A673 (cell line): ENCODE data around the gene BECN2. TPM values are rescaled to one million over a fixed set of nuclear protein-coding genes. Genes with fewer than 3 reads are reported as not detected.

ENCODE experiments used
- Bru-seq: library from RNA; stranded (reverse); fragments of 400-500 nt; gene quantifications from one replicate; lab custom pipeline; 2021; lab: Mats Ljungman, UMichigan
- BruChase-seq, 2 experiments: library from RNA; stranded (reverse); fragments of 400-500 nt; gene quantifications; one replicate each; lab custom pipeline; 2021; lab: Mats Ljungman, UMichigan
- BruUV-seq: library from RNA; stranded (reverse); fragments of 400-500 nt; replicated peaks from 2 replicates; lab custom pipeline; 2021; lab: Mats Ljungman, UMichigan
- CTCF ChIA-PET: fragments of 300-600 bp; sonication (Branson Sonifier 250); formaldehyde crosslinking; loops from one replicate; lab custom pipeline; 2022; ENCODE audit warnings: antibody characterized with exemption; lab: Charles Lee
- POLR2A ChIA-PET: fragments of 300-600 bp; sonication (Branson Sonifier 250); formaldehyde crosslinking; loops from one replicate; lab custom pipeline; 2022; ENCODE audit warnings: antibody characterized with exemption; ENCODE audit not compliant: low non-redundant PET; lab: Charles Lee
- DNase-seq: peaks from one replicate; pipeline ENCODE4 v3.0.0-alpha.2; 2015; ENCODE audit warnings: low spot score
- H3K27ac ChIP-seq: fragments of 200-600 bp; sonication (generic); 2 replicates; pipeline ENCODE4 v1.5.1; 2016; ENCODE audit warnings: mixed run types, low read depth, mild to moderate bottlenecking, mixed read lengths, antibody characterized with exemption, low read length; ENCODE audit not compliant: poor library complexity, severe bottlenecking
- H3K27me3 ChIP-seq: fragments of 200-600 bp; sonication (generic); replicated peaks from 2 replicates; pipeline ENCODE4 v1.6.1; 2017; ENCODE audit warnings: mixed run types, low read depth, mild to moderate bottlenecking, mixed read lengths, antibody characterized with exemption, low read length; ENCODE audit not compliant: insufficient read depth, poor library complexity
- H3K36me3 ChIP-seq: fragments of 200-600 bp; sonication (generic); 2 replicates; pipeline ENCODE4 v1.6.1; 2016; ENCODE audit warnings: mixed run types, mild to moderate bottlenecking, mixed read lengths, antibody characterized with exemption, low read length; ENCODE audit not compliant: insufficient read depth, poor library complexity, severe bottlenecking
- H3K4me1 ChIP-seq: fragments of 200-600 bp; sonication (generic); 2 replicates; pipeline ENCODE4 v1.6.1; 2017; ENCODE audit warnings: mixed run types, mild to moderate bottlenecking, mixed read lengths, antibody characterized with exemption, low read length; ENCODE audit not compliant: insufficient read depth, poor library complexity, severe bottlenecking
- H3K4me3 ChIP-seq: fragments of 200-600 bp; sonication (generic); 2 replicates; pipeline ENCODE4 v1.5.1; 2016; ENCODE audit warnings: low read depth, mixed run types, mild to moderate bottlenecking, mixed read lengths, low read length; ENCODE audit not compliant: poor library complexity, severe bottlenecking
- H3K9me3 ChIP-seq: fragments of 200-600 bp; sonication (generic); 2 replicates; pipeline ENCODE4 v1.6.1; 2016; ENCODE audit warnings: mixed run types, low read depth, mild to moderate bottlenecking, mixed read lengths, antibody characterized with exemption, low read length; ENCODE audit not compliant: poor library complexity, severe bottlenecking
- EZH2 ChIP-seq: fragments of 200-600 bp; sonication (generic); IDR thresholded peaks from 2 replicates; pipeline ENCODE4 v1.6.1; 2017; ENCODE audit warnings: borderline replicate concordance, low read depth, mild to moderate bottlenecking, mixed read lengths, antibody characterized with exemption, low read length; ENCODE audit not compliant: poor library complexity, severe bottlenecking
- intact Hi-C: fragments of 100-400 bp; cut with micrococcal nuclease; formaldehyde crosslinking; loops from one replicate; pipeline ENCODE4 v1.10.0; 2022; ENCODE audit not compliant: unreplicated experiment
- long read RNA-seq: library from polyadenylated mRNA; stranded (forward); transcript quantifications from one replicate; pipeline ENCODE4 v2.0.0, GENCODE V29; 2022
- total RNA-seq: library from RNA; stranded (reverse); gene quantifications from 2 replicates; pipeline ENCODE4 v1.2.3, GENCODE V29; 2021
- TF ChIP-seq, protein P1 (sequence below): fragments of 300-800, 200-600 bp; sonication (generic); conservative IDR thresholded peaks from 2 replicates; pipeline ENCODE4 v1.5.1; 2017; ENCODE audit warnings: low read depth, mild to moderate bottlenecking, antibody characterized with exemption, low read length, moderate library complexity, mixed read lengths

BECN2 gene, protein sequence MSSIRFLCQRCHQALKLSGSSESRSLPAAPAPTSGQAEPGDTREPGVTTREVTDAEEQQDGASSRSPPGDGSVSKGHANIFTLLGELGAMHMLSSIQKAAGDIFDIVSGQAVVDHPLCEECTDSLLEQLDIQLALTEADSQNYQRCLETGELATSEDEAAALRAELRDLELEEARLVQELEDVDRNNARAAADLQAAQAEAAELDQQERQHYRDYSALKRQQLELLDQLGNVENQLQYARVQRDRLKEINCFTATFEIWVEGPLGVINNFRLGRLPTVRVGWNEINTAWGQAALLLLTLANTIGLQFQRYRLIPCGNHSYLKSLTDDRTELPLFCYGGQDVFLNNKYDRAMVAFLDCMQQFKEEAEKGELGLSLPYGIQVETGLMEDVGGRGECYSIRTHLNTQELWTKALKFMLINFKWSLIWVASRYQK
- total RNA-seq (not detected in 2 replicates), Bru-seq, nascent RNA (not detected), BruChase-seq, experiment 1, labeled RNA remaining after a 2-hour chase (not detected), BruChase-seq, experiment 2, labeled RNA remaining after a 6-hour chase (not detected)
- long read RNA-seq: 0 reads

DNA sequence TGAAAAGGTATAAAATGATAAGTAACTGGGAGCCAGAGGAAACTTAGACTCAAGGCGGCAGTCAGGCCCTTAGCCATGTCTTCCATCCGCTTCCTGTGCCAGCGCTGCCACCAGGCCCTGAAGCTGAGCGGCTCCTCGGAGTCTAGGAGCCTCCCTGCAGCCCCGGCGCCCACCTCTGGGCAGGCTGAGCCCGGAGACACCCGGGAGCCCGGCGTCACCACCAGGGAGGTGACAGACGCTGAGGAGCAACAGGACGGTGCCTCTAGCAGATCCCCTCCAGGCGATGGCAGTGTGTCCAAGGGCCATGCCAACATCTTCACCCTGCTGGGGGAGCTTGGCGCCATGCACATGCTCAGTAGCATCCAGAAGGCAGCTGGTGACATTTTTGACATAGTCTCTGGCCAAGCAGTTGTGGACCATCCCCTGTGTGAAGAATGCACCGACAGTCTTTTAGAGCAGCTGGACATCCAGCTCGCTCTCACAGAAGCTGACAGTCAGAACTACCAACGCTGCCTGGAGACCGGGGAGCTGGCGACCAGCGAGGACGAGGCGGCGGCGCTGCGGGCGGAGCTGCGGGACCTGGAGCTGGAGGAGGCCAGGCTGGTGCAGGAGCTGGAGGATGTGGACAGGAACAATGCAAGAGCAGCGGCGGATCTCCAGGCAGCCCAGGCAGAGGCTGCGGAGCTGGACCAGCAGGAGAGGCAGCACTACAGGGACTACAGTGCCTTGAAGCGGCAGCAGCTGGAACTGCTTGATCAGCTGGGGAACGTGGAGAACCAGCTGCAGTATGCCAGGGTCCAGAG, at the start of gene BECN2:
Gene BECN2, plus strand, starts transcription at position 76 of the 803 bp plus-strand sequence. Its CDS starts 0 bp downstream, at position 76.
- Histone ChIP-seq H3K27ac (no peak within 1 kb of the TSS), H3K36me3 (no peaks in the 10 kb centered on the region), H3K4me3 (no peak within 1 kb of the TSS), H3K27me3 (no peaks in the 10 kb centered on the region), H3K9me3 (no peaks in the 10 kb centered on the region), H3K4me1 (no peaks in the 10 kb centered on the region)
- CTCF ChIA-PET: no interaction called here
- intact Hi-C loops: no loop called here
- POLR2A ChIA-PET: no interaction called here
- DNase-seq: no peak
- no TSS peak for BruUV-seq
- TF ChIP-seq, protein P1, sequence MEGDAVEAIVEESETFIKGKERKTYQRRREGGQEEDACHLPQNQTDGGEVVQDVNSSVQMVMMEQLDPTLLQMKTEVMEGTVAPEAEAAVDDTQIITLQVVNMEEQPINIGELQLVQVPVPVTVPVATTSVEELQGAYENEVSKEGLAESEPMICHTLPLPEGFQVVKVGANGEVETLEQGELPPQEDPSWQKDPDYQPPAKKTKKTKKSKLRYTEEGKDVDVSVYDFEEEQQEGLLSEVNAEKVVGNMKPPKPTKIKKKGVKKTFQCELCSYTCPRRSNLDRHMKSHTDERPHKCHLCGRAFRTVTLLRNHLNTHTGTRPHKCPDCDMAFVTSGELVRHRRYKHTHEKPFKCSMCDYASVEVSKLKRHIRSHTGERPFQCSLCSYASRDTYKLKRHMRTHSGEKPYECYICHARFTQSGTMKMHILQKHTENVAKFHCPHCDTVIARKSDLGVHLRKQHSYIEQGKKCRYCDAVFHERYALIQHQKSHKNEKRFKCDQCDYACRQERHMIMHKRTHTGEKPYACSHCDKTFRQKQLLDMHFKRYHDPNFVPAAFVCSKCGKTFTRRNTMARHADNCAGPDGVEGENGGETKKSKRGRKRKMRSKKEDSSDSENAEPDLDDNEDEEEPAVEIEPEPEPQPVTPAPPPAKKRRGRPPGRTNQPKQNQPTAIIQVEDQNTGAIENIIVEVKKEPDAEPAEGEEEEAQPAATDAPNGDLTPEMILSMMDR: no peak
- TF ChIP-seq EZH2: no peak

DNA sequence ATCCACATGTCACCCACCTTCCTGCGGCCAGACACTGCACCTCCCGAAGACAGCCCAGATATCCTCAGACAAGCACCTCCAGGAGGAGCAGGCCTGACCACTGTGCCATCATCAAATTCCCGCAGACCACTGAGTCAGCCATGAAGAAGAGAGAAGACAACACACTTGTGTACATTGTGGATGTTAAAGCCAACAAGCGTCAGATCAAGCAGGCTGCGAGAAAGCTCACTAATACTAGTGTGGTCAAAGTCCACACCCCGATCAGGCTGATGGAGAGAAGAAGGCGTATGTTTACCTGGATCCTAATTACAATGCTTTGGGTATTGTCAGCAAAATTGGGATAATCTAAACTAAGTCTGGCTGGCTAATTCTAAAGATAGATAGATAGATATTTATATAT, 41.4 kb upstream of the BECN2 start:
- TF ChIP-seq EZH2: no peak
- TF ChIP-seq, protein P1: no peak
- Histone ChIP-seq H3K9me3 (no peaks in the 10 kb centered on the region), H3K27me3 (no peaks in the 10 kb centered on the region), H3K36me3 (no peaks in the 10 kb centered on the region), H3K27ac (no peak overlapping the region), H3K4me1 (no peaks in the 10 kb centered on the region), H3K4me3 (no peak overlapping the region)
- DNase-seq: no peak
- intact Hi-C loops: no loop called here
- POLR2A ChIA-PET: no interaction called here
- CTCF ChIA-PET: no interaction called here
- no TSS peak for BruUV-seq

DNA sequence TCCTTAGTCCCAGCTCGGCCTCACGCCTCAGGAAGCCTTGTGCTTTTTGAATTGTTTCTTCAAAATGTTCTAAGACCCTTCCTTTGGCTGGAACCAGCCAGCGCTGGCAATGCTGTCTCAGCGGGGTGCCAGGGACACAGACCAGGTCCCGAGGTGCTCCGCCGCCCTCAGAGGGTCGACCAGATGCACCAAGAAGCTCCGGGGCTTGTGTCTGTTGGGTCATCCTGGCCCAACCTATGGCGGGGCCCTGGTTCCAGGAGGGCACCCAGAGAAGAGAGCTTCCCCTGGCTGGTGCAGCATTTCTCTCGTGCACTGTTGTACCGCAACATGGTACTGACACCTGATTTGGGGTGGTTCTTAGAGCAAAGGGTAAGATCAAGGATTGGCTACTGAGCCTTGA, 40.1 kb upstream of the BECN2 start:
- H3K27ac ChIP-seq: no peak overlapping the region
- ChIA-PET CTCF (no interaction called here), POLR2A (no interaction called here)
- no peaks in the 10 kb centered on the region for H3K36me3 ChIP-seq
- TF ChIP-seq EZH2: no peak
- TF ChIP-seq, protein P1: no peak
- no peaks in the 10 kb centered on the region for H3K27me3 ChIP-seq
- intact Hi-C loops: no loop called here
- no peaks in the 10 kb centered on the region for H3K9me3 ChIP-seq
- no peak overlapping the region for H3K4me3 ChIP-seq
- H3K4me1 ChIP-seq: no peaks in the 10 kb centered on the region
- no peak for DNase-seq
- BruUV-seq: no TSS peak
